ENCODE measurements around the gene COL23A1.

GRCh38 chr5:178304761-178305645, 285.2 kb downstream of the COL23A1 start:
- TF ChIP-seq ZSCAN5A (CRISPR knock-in tag; IDR thresholded peaks at IDR 0.05; ENCODE audit: borderline replicate concordance): no peak
- no peak for TF ChIP-seq MXI1 (IDR thresholded peaks at IDR 0.05; ENCODE audit: borderline replicate concordance, low read depth, low read length)
- TF ChIP-seq EED (CRISPR knock-in tag; IDR thresholded peaks at IDR 0.05): no peak
